ENCODE data around the gene MACROD2. TPM values are rescaled to one million over a fixed set of nuclear protein-coding genes. Genes with fewer than 3 reads are reported as not detected.
"Not testable (repeated sequence)": the region's sequence is repeated elsewhere in the genome, so short reads cannot be mapped to it uniquely, and the experiment has no call there.

MACROD2 gene
- polyA plus RNA-seq, 1 donor = 5.4 TPM

- Histone ChIP-seq H3K4me1 (ENCODE audit: control insufficient read depth, insufficient read depth, low read length) (no peaks in the 10 kb centered on the region), H3K27ac (ENCODE audit: low read length) (no peak overlapping the region), H3K27me3 (ENCODE audit: control insufficient read depth, insufficient read depth, low read length) (no peaks in the 10 kb centered on the region), H3K9me3 (ENCODE audit: control insufficient read depth, low read depth, low read length) (peaks cover 5% of the 10 kb centered on the region), H3K36me3 (ENCODE audit: control insufficient read depth, insufficient read depth, low read length) (no peaks in the 10 kb centered on the region), H3K4me3 (ENCODE audit: low read length) (no peak overlapping the region)
- DNase-seq = no peak
- no CpG with 5 or more reads among the region's 5 CpGs for WGBS (ENCODE audit: insufficient coverage, low lambda C conversion rate)
Measured at GRCh38 chr20:15976047-15976736, 1980.9 kb downstream of the MACROD2 start.

DNA sequence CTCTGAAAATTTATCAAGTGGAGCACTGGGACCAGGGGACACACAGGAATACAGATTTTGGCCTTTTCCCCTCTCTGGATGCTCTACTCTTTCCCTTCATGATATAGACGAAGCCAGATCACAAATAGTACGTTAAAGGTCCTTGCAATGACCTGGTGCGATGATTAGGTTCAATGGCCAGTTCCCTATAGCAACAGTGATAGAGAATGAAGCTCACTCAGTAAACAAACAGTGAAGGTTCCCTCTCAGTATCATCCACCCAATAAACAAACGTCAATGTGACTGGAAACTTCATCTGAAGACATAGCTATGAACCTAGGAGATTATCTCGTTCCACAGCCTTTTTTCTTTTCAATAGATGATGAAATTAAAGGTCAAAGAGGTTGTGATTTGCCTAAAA is 1981.7 kb downstream of the MACROD2 start:
- no peaks in the 10 kb centered on the region for H3K27me3 ChIP-seq (ENCODE audit: control insufficient read depth, insufficient read depth, low read length)
- H3K4me3 ChIP-seq (ENCODE audit: low read length) = no peak overlapping the region
- no peaks in the 10 kb centered on the region for H3K36me3 ChIP-seq (ENCODE audit: control insufficient read depth, insufficient read depth, low read length)
- no peak overlapping the region for H3K27ac ChIP-seq (ENCODE audit: low read length)
- WGBS (ENCODE audit: insufficient coverage, low lambda C conversion rate) = no CpG with 5 or more reads among the region's 5 CpGs
- DNase-seq = no peak
- H3K4me1 ChIP-seq (ENCODE audit: control insufficient read depth, insufficient read depth, low read length) = no peaks in the 10 kb centered on the region
- H3K9me3 ChIP-seq (ENCODE audit: control insufficient read depth, low read depth, low read length) = peaks cover 3% of the 10 kb centered on the region

- H3K27me3 ChIP-seq (ENCODE audit: control insufficient read depth, insufficient read depth, low read length) = no peaks in the 10 kb centered on the region
- H3K9me3 ChIP-seq (ENCODE audit: control insufficient read depth, low read depth, low read length) = no peaks in the 10 kb centered on the region
- no peak for DNase-seq
- no peak overlapping the region for H3K27ac ChIP-seq (ENCODE audit: low read length)
- no peaks in the 10 kb centered on the region for H3K36me3 ChIP-seq (ENCODE audit: control insufficient read depth, insufficient read depth, low read length)
- WGBS (ENCODE audit: insufficient coverage, low lambda C conversion rate) = no CpG with 5 or more reads among the region's 1 CpG
- H3K4me1 ChIP-seq (ENCODE audit: control insufficient read depth, insufficient read depth, low read length) = no peaks in the 10 kb centered on the region
- no peak overlapping the region for H3K4me3 ChIP-seq (ENCODE audit: low read length)
Measured at GRCh38 chr20:15977758-15978157, 1982.4 kb downstream of the MACROD2 start.

DNA sequence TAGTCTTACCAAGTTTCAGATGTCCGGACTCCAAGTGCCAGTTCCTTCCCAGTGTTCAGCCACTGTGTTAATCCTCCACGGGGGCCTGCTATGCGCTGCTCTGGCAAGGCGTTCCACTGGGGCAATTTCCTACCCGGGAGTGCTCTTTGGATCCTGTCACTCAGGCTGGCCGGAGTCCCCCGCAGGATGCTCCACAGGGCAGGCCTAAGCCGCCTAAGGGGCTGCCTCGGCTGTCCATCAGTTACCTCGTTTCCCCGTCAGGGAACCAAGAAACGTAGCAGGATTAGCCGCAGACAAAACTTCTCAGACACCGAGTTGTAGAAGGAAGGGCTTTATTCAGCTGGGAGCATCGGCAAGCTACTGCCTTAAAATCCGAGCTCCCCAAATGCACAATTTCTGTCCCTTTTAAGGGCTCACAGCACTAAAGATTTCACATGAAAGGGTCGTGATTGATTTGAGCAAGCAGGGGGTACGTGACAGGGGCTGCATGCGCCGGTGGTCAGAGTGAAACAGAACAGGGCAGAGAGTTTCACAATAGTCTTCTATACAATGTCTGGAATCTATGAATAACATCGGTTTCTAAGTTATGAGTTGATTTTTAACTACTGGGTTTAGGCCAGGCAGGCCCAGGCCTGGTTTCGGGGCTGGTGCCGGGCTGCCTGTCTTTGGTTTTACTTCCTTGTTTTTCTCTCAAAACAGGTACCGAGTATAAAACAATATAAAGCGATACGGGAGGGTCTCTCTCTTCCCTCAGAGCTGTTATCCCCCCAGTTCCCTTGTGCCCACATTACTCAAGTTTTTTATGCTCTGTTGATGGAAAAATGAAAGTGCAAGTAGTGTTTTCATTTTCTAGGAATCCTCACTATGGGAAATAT is 1990.4 kb downstream of the MACROD2 start:
- H3K36me3 ChIP-seq (ENCODE audit: control insufficient read depth, insufficient read depth, low read length); DNase-seq; H3K27ac ChIP-seq (ENCODE audit: low read length); H3K4me3 ChIP-seq (ENCODE audit: low read length); H3K4me1 ChIP-seq (ENCODE audit: control insufficient read depth, insufficient read depth, low read length); H3K27me3 ChIP-seq (ENCODE audit: control insufficient read depth, insufficient read depth, low read length); H3K9me3 ChIP-seq (ENCODE audit: control insufficient read depth, low read depth, low read length): not testable (repeated sequence)
- WGBS (ENCODE audit: insufficient coverage, low lambda C conversion rate) = 92% methylated on average over 3 of the region's 26 CpGs

DNA sequence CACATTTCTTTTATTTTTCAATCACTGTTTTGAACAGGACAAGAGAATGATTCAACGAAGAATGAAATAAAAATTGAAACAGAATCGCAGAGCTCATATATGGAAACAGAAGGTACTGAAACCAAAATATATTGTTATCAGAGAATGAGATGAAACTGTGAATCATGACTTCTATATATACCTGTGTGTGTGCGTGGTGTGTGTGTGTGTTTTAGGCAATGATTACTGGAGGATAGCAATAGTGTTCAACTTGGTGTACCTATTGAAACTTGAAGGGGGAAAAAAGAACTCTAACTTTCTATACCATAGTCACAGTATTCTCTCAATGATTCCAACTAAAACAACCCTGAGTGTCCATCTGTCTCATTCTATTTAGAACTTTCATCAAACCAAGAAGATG is 1991.4 kb downstream of the MACROD2 start:
- Histone ChIP-seq H3K4me3 (ENCODE audit: low read length) (no peak overlapping the region), H3K4me1 (ENCODE audit: control insufficient read depth, insufficient read depth, low read length) (no peaks in the 10 kb centered on the region), H3K27me3 (ENCODE audit: control insufficient read depth, insufficient read depth, low read length) (no peaks in the 10 kb centered on the region), H3K36me3 (ENCODE audit: control insufficient read depth, insufficient read depth, low read length) (no peaks in the 10 kb centered on the region), H3K9me3 (ENCODE audit: control insufficient read depth, low read depth, low read length) (no peaks in the 10 kb centered on the region), H3K27ac (ENCODE audit: low read length) (no peak overlapping the region)
- WGBS (ENCODE audit: insufficient coverage, low lambda C conversion rate) = 100% methylated on average over 2 of the region's 3 CpGs
- DNase-seq = no peak

DNA sequence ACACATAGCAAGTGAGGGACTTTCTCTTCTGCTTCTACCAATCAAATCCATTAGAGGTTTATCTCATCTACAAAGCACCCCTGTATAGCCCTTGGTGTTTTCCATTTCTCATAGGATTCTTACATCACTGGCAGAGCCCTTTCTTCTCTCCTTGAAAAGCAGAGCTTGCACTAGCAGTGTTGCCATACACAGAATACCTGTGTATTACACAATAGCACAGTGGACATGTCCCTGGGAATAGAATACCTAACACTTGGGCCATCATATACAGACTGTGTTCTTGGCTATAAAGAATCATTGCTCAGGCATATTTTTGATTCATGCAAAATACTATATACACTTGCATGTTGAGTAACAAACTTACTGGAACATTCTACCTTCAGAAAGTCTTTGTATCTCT is 1996.0 kb downstream of the MACROD2 start:
- no peak overlapping the region for H3K27ac ChIP-seq (ENCODE audit: low read length)
- no peak overlapping the region for H3K4me3 ChIP-seq (ENCODE audit: low read length)
- H3K9me3 ChIP-seq (ENCODE audit: control insufficient read depth, low read depth, low read length) = no peaks in the 10 kb centered on the region
- H3K4me1 ChIP-seq (ENCODE audit: control insufficient read depth, insufficient read depth, low read length) = no peaks in the 10 kb centered on the region
- no peaks in the 10 kb centered on the region for H3K36me3 ChIP-seq (ENCODE audit: control insufficient read depth, insufficient read depth, low read length)
- no peak for DNase-seq
- no peaks in the 10 kb centered on the region for H3K27me3 ChIP-seq (ENCODE audit: control insufficient read depth, insufficient read depth, low read length)

DNA sequence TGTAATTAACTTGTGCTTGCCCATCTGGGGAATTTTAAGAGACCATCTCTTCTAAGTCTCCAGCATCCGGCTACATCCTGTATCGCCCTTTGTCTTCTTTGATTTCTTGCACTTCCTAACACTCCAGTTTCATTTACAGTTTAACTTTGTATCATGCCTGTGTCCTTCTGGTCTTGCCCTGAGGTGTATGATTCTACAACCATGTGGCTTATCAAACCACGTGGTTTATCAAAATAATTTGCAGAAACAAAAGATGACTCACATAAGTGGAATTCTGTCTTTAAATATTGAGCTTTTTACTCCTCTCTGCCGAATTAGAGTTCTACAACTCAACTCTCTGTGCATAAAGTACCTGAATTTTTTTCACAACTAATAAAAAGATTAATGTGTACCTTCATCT is 1997.2 kb downstream of the MACROD2 start:
- Histone ChIP-seq H3K27me3 (ENCODE audit: control insufficient read depth, insufficient read depth, low read length) (no peaks in the 10 kb centered on the region), H3K4me3 (ENCODE audit: low read length) (no peak overlapping the region), H3K27ac (ENCODE audit: low read length) (no peak overlapping the region), H3K9me3 (ENCODE audit: control insufficient read depth, low read depth, low read length) (peaks cover 4% of the 10 kb centered on the region), H3K4me1 (ENCODE audit: control insufficient read depth, insufficient read depth, low read length) (no peaks in the 10 kb centered on the region), H3K36me3 (ENCODE audit: control insufficient read depth, insufficient read depth, low read length) (no peaks in the 10 kb centered on the region)
- DNase-seq = no peak
- 50% methylated on average over 2 of the region's 4 CpGs for WGBS (ENCODE audit: insufficient coverage, low lambda C conversion rate)

- H3K27ac ChIP-seq (ENCODE audit: low read length) = no peak overlapping the region
- no peaks in the 10 kb centered on the region for H3K36me3 ChIP-seq (ENCODE audit: control insufficient read depth, insufficient read depth, low read length)
- no peaks in the 10 kb centered on the region for H3K4me1 ChIP-seq (ENCODE audit: control insufficient read depth, insufficient read depth, low read length)
- no peak overlapping the region for H3K4me3 ChIP-seq (ENCODE audit: low read length)
- H3K9me3 ChIP-seq (ENCODE audit: control insufficient read depth, low read depth, low read length) = peaks cover 4% of the 10 kb centered on the region
- no CpG with 5 or more reads among the region's 1 CpG for WGBS (ENCODE audit: insufficient coverage, low lambda C conversion rate)
- DNase-seq = no peak
- no peaks in the 10 kb centered on the region for H3K27me3 ChIP-seq (ENCODE audit: control insufficient read depth, insufficient read depth, low read length)
Measured at GRCh38 chr20:16000112-16000511, 2004.8 kb downstream of the MACROD2 start.

GRCh38 chr20:16001286-16001685 is 2006.0 kb downstream of the MACROD2 start:
- Histone ChIP-seq H3K36me3 (ENCODE audit: control insufficient read depth, insufficient read depth, low read length) (no peaks in the 10 kb centered on the region), H3K9me3 (ENCODE audit: control insufficient read depth, low read depth, low read length) (peaks cover 4% of the 10 kb centered on the region), H3K27me3 (ENCODE audit: control insufficient read depth, insufficient read depth, low read length) (no peaks in the 10 kb centered on the region), H3K4me1 (ENCODE audit: control insufficient read depth, insufficient read depth, low read length) (no peaks in the 10 kb centered on the region), H3K27ac (ENCODE audit: low read length) (no peak overlapping the region), H3K4me3 (ENCODE audit: low read length) (no peak overlapping the region)
- 80% methylated on average over 1 of the region's 2 CpGs for WGBS (ENCODE audit: insufficient coverage, low lambda C conversion rate)
- DNase-seq = no peak

DNA sequence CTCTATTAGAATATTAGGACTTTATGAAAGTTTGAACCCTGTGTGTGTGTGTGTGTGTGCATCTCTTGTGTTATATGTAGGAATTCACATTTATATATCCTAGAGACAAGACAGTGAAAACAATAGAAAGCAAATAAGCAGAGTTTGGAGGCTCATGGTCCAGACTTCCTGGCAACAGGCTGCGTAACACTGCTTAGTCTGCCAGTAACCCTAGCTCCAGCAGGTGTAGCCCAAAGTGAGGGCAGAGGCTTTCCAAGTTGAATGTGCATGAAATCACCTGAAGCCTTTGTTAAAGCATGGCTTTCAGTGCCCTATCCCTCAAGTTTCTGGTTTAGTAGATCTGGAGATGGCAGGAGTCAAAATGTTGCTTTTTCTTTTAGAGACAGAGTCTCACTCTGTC is 2008.0 kb downstream of the MACROD2 start:
- Histone ChIP-seq H3K27me3 (ENCODE audit: control insufficient read depth, insufficient read depth, low read length) (no peaks in the 10 kb centered on the region), H3K9me3 (ENCODE audit: control insufficient read depth, low read depth, low read length) (no peaks in the 10 kb centered on the region), H3K36me3 (ENCODE audit: control insufficient read depth, insufficient read depth, low read length) (no peaks in the 10 kb centered on the region), H3K27ac (ENCODE audit: low read length) (no peak overlapping the region), H3K4me3 (ENCODE audit: low read length) (no peak overlapping the region), H3K4me1 (ENCODE audit: control insufficient read depth, insufficient read depth, low read length) (no peaks in the 10 kb centered on the region)
- no CpG with 5 or more reads among the region's 1 CpG for WGBS (ENCODE audit: insufficient coverage, low lambda C conversion rate)
- no peak for DNase-seq
